HG03139 (cell line): Measurements from ENCODE around the gene PTPRD.

Experiments
- ATAC-seq: cut with Tn5 transposase; IDR thresholded peaks from one replicate; pipeline ENCODE4 v1.9.1; 2021; ENCODE audit not compliant: unreplicated experiment

PTPRD gene

DNA sequence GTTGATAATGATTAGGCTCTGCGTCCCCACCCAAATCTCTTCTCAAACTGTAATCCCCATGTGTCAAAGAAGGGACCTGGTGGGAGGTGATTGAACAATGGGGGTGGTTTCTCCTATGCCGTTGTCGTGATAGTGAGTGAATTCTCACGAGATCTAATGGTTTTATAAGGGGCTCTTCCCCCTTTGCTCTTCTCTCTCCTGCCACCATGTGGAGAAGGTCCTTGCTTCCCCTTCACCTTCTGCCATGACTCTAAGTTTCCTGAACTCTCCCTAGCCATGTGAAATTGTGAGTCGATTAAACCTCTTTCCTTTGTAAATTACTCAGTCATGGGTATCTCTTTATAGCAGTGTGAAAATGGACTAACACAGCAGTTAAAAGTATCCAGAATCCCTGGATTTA lies 2098.0 kb downstream of the PTPRD start:
- ATAC-seq: no peak

DNA sequence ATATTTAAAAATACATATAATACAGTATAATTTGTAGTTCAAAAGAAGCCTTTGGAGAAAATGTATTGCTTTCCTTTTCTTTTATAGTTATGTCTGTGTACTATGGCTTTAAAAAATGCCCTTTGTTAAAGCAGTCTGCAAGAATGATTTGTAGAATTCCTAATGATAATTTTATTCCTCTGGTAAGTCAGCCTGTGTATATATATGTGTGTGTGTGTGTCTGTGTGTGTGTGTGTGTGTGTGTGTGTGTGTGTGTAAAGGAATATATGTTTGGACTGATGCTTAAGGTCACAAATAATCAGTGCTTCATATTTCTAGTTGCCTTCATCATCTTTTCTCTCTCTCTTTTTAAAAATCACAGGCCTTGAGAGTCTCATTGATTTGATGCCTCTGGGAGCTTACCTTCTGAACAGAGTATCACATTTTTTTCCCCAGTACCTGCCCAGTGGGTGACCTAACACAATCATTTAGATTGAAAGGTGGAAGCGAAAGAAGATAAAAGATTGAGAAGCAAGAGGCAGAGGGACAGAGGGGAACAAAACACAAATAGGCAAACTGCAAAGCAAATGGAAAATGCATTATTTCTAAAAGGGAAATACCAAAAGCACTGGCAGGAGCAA lies 2104.0 kb downstream of the PTPRD start:
- ATAC-seq: no peak

DNA sequence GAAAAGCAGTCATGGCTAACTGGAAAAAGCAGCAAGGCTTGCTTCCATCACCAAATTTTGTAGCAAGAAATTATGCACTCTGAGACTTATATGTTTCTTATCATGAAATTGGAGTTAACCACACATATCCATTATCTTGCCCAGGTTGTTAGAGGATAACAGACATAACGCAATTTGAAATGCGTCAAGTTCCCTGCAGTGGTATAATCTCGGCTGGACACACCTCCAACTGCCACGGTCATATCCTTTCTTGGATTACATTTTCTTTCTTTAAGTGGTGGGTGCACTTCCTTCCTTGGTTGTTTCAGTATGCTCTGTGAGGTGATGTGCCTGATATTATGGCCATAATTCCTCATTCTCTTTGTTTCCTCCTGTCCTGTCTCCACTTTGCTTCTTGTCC lies 2118.2 kb downstream of the PTPRD start:
- no peak for ATAC-seq

DNA sequence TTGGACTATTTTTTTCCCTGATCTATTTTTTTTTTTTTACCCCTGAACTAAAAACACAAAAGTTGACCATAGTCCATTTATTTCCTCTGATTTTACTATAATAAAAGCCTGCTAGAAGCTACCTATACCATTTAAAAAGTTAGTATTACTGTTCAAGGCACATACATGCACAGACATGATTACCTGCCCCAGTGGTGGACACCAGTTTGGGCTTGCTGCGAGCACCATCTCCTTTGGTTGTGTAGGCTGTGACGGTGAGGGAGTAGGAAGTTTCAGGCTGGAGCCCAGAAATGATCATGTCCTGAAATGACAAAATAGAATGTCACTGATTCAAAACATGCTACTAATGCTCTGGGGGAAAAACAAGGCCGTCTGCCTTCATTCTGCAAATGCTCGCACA lies 2120.1 kb downstream of the PTPRD start:
- no peak for ATAC-seq

DNA sequence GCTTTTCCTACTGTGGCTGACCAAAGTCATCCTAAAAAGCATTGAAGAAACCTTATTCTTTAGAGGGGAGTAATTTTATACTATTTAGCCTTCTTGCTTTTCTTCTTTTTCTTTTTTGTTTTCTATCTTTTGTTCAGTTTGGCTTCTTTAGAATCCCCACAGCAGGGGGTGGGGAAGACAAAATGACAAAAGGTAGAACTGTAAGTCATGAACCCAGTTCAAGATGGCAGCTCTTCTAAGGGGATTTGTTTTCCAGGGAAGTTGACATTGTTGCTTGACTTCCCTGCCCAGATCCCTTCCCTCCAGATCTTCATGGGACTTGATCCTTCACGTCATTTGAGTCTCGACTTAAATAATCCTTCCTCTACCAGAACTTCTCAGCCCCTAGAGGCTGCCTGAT lies 2120.8 kb downstream of the PTPRD start:
- no peak for ATAC-seq

DNA sequence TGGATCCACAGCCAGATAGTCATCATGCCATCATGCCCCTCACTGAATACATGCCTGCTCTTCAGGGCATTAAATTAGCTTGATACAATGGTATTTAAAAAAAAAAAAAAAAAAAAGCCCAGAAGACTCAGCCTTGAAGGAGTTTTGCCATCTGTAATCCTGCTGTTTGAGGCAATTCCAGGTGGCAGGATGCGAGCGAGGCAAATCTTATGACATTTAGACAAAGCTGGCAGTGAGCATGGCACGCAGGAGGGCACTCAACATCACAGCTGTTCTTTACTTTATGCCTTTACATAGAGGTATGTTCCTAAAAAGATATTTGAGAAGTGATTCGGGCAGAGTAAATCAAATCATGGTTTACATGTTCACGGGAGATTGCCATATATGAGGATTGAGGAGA lies 2121.2 kb downstream of the PTPRD start:
- no peak for ATAC-seq

DNA sequence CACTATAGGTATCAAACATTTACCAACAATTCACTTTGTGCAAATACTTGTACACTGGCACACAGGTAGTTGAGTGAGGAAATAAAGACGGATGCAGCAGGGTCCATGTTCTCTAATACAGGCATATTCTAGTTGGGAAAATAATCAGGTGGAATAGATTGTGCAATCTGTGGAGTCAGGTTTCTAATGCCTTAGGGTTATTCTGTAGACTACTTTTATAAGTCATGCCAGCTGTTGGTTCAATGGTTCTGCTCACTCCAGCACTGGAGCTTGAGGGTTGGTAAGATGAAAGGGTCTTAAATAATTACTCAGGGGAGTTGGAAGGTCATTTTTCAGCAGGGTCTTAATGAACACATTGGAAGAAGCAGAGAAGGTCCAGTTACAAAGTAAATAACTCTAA lies 2123.0 kb downstream of the PTPRD start:
- ATAC-seq: no peak

DNA sequence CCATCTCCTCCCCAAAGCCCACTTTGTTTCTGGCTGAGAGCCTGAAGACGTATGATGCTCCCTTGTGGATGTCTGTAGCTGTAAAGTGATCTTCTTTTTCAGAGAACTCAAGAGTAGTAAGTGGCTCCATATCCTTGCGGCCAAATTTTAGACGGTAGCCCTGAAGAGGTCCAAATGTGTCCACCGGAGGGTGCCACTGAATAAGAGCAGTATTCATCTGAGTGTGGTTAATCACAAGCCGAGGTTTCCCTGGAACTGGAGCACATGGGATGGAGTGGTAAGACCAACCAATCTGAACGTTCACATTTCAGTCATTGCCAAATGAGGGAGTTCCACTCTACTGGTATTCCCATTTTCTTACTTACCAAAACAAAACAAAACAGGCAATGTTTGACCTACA lies 2126.7 kb downstream of the PTPRD start:
- ATAC-seq: no peak

DNA sequence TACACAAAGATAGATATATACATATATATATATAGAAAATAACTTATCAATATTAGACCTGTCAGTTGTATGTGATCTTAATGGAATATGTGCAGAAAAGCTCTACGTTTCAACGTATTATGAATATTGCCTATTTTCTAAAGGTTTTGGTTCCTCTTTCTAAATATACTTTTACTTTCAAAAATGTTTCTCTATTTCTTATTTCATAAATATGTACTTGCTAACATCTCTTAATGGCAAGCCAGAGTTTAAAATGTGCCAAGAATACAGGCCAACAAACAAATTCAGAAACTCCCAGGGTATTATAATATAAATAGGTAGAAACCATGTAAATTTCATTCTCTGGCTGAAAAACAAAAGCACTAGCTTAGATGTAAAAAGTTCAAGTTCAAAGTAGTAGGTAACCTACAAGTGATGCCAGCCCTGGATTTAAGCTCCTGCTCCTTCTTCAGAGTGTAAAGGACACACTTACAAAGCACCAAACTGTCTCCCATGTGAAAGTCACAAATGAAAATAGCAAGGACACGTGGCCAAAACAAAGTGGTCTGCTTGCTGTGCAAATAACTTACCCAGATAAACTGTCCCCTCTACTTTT lies 2128.1 kb downstream of the PTPRD start:
- ATAC-seq: no peak

DNA sequence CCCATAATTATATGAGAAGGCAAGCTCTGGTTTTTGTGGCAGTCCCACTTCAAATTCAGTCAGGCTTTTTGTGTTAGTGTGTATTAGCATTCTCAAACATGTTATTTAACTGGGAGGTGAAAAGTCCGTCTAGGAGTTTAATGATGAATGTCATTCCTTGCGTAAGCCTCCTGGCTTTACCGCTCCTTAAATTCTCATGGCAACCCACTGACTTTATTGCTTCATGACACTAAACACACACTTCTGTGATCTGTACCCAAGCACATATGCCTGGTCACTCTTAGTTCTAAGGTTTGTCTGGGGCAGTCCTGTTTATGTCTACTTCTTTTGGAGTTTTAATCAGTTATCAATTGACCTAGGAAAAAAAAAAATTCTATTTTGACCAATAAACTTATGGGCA lies 2135.4 kb downstream of the PTPRD start:
- ATAC-seq: no peak

DNA sequence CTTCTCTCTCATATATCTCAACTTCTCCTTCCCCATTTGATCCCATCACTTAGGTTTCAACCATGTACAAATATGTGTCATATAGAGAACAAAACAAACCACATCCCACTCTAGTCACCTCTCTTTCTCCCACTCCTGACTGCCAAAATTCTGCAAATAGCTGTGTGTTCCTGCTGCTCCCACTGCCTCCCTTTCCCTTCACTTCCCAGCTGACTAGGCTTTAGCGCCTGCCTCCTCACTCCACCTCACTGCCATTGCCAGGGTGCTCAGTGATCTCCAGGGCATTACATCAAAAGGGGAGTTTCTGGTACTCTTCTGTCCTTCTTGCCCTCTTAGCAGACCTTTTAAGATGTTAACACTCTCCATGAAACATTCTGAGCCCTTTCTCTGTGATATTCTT lies 2137.9 kb downstream of the PTPRD start:
- ATAC-seq: no peak

DNA sequence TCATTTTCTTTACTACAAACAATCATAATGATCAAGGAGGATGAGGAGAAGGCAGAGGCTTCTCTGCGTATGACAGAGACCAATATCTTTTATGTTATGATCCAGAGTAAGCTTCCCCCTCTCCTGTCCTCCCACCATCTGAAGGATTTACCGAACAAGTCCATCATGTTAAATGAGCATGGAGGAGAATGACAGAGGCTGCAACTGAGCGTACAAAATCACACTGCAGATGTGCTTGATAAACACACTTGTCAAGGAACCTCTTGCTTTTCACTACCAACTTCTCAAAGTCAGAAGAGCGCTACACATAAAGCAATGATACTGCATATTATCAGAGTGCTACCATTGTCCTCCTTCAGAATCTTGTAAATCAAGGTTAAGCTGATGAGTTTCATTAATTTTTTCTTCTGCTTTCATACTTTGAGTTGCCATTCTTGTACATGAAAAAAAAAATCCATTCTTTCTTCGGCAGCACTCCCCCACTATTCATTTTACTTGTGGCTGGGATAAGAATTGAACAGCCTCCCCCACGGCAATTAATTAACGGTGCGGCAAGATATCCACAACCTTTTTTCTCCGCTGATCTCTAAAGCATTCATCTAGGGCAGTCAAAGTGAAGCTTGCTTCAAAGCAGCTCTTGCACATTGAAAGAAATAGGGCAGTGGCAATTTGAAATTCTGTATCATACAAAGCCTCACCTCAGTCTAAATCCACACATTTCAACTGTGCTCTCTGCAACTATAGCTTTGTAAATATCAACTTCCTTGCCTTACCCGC lies 2139.4 kb downstream of the PTPRD start:
- ATAC-seq: no peak

DNA sequence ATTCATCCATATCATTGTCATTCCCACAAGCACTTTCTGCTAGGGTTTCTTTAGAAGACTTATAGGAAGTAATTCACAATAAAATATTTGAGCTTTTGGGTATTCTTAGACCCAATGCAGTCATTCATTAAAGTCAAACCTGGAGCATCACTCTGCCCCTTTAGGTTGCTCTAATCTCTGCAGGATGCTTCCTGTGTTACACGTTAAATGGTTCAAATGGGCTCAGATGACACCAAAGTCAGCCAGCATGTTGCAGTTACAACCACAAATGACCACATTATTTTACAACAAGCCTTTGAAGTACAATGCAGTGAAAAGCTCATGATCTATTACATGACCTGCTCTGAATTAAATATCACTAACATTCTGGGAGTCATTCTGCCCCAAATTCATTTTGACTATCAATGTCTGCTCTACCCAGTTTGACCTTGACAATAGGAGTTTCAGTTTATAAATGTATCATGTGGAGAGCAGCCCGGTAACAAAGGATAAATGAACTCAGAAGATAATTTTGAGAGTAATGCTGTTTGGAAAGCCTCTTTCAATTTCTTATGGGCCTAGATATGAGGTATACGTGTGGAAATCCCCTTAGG lies 2144.7 kb downstream of the PTPRD start:
- no peak for ATAC-seq

DNA sequence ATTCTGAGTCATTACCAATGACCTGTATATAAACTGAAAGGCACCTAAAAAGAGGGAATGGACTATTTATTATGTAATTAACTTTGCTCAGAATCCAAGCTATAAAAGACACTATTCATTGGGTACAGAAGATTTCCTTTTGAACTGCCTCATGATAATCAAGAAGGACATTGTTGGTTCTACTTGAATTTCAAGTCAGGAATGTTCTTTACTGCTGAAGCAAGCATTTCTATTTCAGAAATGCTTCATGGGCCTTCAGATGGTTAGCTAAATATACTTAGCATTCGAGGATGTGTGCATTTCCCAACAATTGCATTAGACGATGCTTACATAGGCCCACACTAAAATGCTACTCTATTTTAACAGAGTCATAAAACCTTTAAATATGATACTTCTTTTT lies 2155.0 kb downstream of the PTPRD start:
- ATAC-seq: no peak

DNA sequence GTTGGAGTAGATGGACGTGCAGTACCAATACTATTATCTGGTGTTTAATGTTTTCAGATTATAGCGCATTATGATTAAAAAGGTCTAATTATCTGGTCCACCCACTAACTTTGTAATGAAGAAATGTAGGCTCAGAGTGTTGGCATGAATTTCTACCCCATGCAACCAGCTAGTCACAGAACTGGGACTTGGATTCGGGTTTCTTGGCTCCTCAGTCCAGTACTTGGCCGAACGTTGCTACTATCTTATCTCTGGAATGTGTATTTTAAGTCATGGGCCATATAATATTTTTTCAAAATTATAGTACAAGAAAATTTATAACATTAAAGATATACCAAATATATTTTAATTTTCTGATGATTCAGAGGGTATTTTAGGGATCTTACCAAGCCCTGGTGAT lies 2155.7 kb downstream of the PTPRD start:
- no peak for ATAC-seq

DNA sequence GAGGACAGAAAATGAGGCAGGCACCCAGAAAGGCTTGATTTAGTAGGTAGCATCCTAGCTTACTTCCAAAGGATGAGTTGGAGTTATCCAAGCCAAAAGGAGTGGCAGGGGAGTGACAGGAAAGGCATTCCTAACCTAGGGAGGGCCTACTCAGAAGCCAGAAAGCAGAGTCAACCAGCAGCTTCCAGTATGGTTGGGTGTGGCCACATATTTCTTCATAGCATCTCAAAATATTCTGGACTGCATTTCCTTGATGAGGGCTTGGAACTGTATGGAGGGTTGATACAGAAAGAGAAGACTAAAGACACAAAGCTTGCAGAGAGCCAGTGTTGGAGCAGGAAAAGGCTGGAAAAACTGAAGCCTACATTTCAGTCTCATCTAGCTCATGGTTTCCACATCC lies 2156.5 kb downstream of the PTPRD start:
- no peak for ATAC-seq

DNA sequence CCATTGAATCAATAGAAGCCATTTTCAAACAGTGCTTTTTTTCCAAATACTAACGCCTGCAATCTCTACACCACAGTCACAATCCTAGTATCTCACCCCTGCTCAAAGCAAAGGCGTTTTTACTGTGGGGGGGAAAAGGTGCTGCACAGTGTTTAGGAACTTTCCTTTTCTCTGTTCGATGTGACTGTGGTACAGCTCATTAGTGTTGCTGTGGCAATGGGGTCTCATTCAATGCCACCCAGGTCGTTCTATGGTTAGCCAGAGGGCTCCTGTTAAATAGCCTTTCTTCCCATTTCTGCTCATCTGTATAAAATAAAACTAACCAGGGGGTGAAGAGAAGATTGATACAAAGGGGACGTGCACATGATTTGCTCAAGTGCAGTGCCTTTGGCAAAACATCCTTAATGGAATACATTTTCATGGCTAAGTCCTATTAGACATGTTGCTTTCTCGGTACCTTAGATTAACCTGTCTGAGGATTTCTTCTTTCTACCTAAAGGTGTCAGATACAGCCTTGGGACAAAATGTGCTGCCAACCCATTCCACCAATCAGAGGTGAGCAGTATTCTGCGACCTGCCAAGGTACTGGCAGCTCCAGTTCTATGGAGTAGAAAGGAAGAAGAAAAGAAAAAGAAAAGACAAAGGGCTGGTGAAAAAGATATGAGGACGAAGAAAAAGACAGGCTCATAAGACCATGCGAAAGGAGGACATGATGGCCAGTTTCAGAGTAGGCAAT lies 2161.8 kb downstream of the PTPRD start:
- ATAC-seq: no peak

DNA sequence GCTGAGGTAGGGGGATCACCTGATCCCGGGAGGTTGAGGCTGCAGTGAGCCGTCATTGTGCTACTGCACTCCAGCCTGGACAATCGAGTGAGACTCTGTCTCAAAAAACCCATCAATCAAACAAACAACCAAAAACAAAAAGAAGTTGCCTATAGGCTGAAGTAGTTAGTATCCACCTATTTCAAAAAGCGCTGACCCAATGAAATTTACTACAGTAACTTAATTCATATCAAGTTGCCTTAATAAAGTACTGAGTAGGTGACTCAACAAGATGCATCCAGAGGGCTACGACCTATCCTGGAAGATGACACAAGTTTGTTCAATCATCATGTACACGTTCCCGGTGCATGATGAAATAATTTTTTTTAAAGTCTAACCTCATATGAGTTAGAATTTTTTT lies 2164.6 kb downstream of the PTPRD start:
- no peak for ATAC-seq

DNA sequence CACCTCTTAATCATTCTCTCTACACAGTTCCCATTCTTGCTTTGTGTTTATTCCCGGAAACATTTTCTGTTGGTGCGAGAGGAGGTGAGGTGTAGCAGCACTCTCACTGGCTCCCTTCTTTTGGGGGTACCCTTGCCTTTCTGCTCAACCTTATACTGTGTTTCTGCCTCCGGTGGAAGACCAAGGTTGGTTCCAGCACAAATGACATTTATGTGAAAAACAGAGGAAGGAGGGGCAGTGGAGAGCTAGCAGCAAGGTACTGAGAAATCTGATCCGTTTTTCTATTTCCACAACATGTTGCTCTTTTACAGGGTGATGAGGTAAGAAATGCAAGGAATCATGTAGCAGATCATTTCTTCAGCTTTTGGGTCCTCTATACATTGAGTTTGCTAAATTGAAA lies 2165.2 kb downstream of the PTPRD start:
- ATAC-seq: no peak

DNA sequence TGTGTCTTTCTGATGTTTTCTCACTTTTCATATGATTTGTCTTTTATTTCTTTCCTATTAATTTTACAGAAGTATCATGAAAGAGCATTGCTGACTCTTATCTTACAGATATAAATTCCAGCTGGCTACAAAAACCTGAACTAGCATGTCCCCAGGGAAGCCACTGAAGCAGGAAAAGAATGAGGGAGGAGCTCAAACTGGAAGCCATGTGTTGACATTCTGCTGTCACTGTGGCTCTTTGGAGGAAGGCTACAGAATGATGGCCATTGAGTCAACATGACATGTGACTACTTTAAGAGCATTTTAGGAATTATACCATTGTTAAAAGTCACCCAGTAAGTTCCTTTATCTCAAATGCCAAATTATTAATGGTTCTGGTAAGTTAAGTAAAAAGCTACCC lies 2174.9 kb downstream of the PTPRD start:
- no peak for ATAC-seq

DNA sequence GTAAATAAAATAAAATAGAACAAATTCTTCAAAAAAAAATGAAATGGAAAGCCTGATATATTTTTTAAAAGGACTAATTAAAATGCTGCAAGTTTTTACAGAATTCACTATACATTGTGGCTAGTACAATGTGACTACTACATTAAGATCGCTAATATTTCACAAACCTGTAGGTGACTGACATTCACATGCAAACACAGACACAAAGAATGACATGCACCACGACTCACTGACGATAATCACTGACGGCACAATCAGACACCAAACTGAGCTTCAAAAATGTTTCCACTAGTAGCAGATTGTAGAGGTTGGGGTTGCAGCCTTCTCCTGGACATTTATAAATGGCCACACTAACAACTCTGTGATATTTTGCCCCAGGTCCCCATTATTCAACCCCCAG lies 2175.5 kb downstream of the PTPRD start:
- no peak for ATAC-seq

DNA sequence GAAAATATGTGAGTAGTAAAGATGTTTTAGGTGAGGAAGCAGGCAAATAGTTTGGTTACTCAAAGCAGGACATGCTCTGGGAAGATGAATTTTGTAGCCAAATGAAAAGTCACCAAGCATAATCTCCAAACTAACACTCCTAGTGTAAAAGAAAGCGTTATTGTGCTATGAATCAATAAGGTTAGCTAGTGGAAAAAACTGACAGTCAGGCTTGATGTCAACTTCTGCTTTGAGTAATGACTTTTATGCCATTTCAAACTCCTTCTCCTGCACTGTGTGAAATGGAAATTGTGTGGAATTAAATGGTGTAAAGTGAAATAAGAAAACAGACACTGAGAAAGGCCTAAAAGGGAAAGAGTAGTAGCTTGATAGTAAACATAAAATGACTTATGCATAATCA lies 2176.0 kb downstream of the PTPRD start:
- no peak for ATAC-seq
